Stimulated activated memory B cell treated with anti-CD40 and anti-IgM and Interleukin-4, amounts not matched to agents 10 μg/mL and 1 μg/mL and 100 μg/mL, for 72 hours (primary cell): ENCODE results near the gene MAST4.
A peak's percentile ranks its signal among the peaks of the same experiment; 100 is the strongest.

Source experiments
- ATAC-seq: fragments of 150-1000 bp; cut with Tn5 transposase; 2 replicates; pipeline ENCODE4 v1.10.0; 2021
- H3K27ac Mint-ChIP-seq: one replicate; pipeline ENCODE4 v1.8.0; 2022; ENCODE audit warnings: mild to moderate bottlenecking, mixed read lengths
- H3K27me3 Mint-ChIP-seq: one replicate; pipeline ENCODE4 v1.8.0; 2022; ENCODE audit warnings: mixed read lengths
- H3K36me3 Mint-ChIP-seq: one replicate; pipeline ENCODE4 v1.8.0; 2022; ENCODE audit warnings: mixed read lengths
- H3K4me1 Mint-ChIP-seq: one replicate; pipeline ENCODE4 v1.8.0; 2022; ENCODE audit warnings: mixed read lengths
- H3K4me3 Mint-ChIP-seq: one replicate; pipeline ENCODE4 v1.8.0; 2022; ENCODE audit warnings: mild to moderate bottlenecking, moderate library complexity, mixed read lengths
- H3K9me3 Mint-ChIP-seq: one replicate; pipeline ENCODE4 v1.8.0; 2022; ENCODE audit warnings: mixed read lengths

MAST4 gene

DNA sequence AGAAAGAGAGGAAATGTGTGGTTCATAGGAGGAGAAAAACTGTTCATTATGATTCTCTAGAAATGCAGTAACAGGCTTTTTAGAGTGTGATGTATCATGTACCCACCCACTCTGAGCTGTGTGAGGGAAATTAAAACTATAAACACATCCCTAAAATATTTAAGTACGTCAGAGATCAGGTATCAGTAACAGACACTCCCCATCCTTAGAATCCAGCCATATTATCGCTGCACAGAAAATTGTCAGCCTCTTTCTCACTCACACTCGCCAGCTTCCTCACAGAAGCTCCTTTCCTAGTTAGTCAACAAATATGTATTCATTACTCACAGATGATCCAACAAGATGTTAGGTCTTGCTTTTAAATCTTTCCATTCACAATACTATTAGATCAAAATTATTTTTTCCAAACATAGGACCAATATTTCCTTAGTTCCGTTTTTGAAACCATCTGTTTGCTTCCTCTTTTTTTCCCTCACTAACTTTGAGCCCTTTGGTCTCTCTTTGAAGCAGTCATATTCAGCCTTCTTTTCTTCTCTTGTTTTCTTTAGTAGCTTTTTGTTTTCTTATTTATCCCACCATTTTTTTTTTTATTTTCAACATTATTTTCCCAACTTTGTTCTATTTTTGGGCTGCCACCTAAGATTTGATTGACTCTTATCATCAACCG, 13.6 kb upstream of the MAST4 start:
- Mint-ChIP-seq H3K27ac (peak overlapping the region; percentile 5), H3K4me1 (peaks cover 10% of the 10 kb centered on the region), H3K4me3 (no peak overlapping the region), H3K27me3 (no peaks in the 10 kb centered on the region), H3K36me3 (no peaks in the 10 kb centered on the region), H3K9me3 (no peaks in the 10 kb centered on the region)
- ATAC-seq, result no peak

DNA sequence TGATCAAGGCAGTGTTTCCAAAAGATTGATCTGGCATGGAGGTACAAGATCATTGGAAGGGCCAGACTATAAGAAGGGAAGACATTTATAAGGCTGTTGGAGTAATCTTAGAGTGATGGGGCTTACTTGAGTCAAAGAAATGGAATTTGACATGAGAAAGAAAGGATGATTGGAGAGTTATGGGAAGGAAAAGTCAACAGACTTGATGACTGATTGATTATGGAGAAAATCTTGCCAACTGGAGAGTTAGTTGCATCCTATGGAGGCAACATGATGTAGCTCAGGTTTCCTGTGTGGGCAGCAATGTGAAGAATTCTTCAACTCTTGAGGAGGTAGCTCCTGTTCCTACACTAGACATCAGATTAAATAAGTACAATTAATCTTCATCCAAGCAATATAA, 10.9 kb upstream of the MAST4 start:
- Mint-ChIP-seq H3K27me3 (no peaks in the 10 kb centered on the region), H3K4me1 (peaks cover 10% of the 10 kb centered on the region), H3K9me3 (no peaks in the 10 kb centered on the region), H3K4me3 (no peak overlapping the region), H3K27ac (no peak overlapping the region), H3K36me3 (no peaks in the 10 kb centered on the region)
- ATAC-seq, result no peak

DNA sequence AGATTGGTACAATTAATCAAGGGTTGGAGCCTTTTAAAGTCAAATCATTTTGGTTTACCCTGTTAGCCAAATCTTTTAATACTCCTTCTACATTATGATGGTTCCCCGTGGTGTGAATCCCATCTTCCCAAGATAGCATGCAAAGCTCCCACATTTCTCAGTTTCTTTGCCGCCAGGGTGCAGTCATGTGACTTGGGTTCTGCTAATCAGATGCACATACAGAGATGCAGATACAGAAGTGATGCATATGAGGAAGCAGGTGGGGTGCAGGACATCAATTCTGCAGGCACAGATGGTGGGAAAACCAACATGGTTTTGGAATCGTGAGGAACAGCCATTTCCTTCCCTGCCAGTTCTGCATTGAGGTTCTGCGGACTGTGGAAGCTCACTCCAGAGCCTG, 8.4 kb upstream of the MAST4 start:
- Mint-ChIP-seq H3K27ac (no peak overlapping the region), H3K27me3 (no peaks in the 10 kb centered on the region), H3K36me3 (no peaks in the 10 kb centered on the region), H3K4me1 (peaks cover 5% of the 10 kb centered on the region), H3K4me3 (no peak overlapping the region), H3K9me3 (no peaks in the 10 kb centered on the region)
- no peak for ATAC-seq

DNA sequence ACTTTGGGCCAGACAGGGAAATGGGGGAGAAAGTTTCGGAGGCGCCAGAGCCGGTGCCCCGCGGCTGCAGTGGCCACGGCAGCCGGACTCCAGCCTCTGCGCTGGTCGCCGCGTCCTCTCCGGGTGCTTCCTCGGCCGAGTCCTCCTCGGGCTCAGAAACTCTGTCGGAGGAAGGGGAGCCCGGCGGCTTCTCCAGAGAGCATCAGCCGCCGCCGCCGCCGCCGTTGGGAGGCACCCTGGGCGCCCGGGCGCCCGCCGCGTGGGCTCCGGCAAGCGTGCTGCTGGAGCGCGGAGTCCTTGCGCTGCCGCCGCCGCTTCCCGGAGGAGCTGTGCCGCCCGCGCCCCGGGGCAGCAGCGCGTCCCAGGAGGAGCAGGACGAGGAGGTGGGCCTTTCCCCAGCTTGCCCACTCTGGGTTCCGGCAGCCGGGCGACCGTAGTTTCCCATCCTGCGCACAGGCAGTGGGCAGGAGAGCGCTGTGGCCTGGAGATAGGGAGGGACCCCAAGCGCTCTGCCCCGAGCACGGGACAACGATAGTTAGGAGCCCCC, 516 bp downstream of the MAST4 start:
- Mint-ChIP-seq H3K9me3 (no peaks in the 10 kb centered on the region), H3K4me3 (peak overlapping the region; percentile 92), H3K27me3 (no peaks in the 10 kb centered on the region), H3K36me3 (no peaks in the 10 kb centered on the region), H3K27ac (peak overlapping the region; percentile 81), H3K4me1 (peaks cover 39% of the 10 kb centered on the region)
- peak; percentile 34 for ATAC-seq

DNA sequence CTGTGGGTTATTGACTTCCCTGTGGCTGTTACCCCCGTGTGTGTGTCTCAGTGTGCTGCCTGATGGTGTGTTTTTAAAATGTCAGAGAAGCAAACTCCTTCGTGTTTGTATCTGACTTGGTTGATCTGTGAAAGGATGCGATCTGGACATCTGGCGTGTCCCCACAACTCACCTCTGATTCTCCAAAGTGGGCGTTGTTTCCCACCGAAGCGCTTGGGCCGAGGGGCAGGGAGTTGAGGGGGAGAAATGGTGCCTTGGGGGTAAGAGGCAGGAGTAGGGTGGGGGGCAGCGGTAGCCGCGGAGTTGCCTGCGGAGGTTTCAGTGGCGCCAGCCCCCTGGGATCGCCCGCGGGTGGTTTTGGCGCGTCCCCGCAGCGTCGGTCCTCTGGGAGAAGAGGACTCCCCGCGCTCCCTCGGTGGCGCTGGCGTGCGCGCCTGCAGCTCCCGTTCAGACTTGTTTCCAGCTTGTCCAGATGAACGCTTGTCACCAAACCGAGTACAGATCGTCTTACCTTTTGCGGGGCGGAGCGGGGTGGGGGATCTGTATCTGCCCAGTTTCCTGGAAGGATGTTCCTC, 1.1 kb downstream of the MAST4 start:
- H3K9me3 Mint-ChIP-seq, result no peaks in the 10 kb centered on the region
- H3K27me3 Mint-ChIP-seq, result no peaks in the 10 kb centered on the region
- ATAC-seq, result peak; percentile 3
- peak overlapping the region; percentile 92 for H3K4me3 Mint-ChIP-seq
- H3K4me1 Mint-ChIP-seq, result peaks cover 40% of the 10 kb centered on the region
- peak overlapping the region; percentile 81 for H3K27ac Mint-ChIP-seq
- no peaks in the 10 kb centered on the region for H3K36me3 Mint-ChIP-seq

DNA sequence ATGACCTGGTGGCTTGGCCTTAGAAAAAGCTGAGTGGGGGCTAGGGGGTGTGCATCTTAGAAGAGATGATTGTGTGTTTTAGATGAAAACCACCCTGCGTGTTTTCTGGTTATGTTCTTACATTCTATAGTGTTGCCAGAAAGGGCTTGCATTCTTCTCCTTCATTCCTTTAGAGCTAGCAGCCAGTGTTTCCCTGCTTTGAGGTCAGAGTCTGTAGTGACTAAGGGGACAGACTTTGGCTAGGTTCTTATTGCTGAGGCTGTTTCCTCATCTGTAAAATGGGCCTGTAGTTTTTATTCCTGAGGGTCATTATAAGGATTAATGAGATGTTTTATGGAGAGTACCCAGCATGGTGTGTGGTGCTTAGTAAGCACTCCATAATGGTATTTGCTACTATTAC, 6.4 kb downstream of the MAST4 start:
- no peaks in the 10 kb centered on the region for H3K27me3 Mint-ChIP-seq
- ATAC-seq, result no peak
- no peaks in the 10 kb centered on the region for H3K36me3 Mint-ChIP-seq
- H3K27ac Mint-ChIP-seq, result no peak overlapping the region
- no peak overlapping the region for H3K4me3 Mint-ChIP-seq
- H3K4me1 Mint-ChIP-seq, result peaks cover 25% of the 10 kb centered on the region
- no peaks in the 10 kb centered on the region for H3K9me3 Mint-ChIP-seq

DNA sequence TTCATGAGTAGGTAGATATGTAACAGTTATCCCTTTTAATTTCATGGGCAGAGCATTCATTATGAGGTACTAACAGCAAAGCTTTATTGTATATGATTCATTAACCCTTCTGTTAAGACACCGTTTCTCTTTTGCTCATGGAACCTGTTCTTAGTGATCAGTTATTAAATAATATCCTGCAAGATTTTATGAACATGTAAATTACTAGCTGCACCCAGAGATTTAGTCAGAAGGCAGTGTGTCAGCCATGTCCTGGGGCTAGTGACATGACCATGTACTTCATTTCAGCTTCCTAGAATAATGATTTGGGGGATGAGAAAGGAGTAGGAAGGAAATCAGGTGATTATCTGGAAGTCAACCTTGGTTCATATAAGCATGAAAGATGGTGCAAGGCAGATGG, 7.0 kb downstream of the MAST4 start:
- H3K4me3 Mint-ChIP-seq, result no peak overlapping the region
- H3K4me1 Mint-ChIP-seq, result peaks cover 20% of the 10 kb centered on the region
- no peaks in the 10 kb centered on the region for H3K9me3 Mint-ChIP-seq
- no peaks in the 10 kb centered on the region for H3K27me3 Mint-ChIP-seq
- H3K36me3 Mint-ChIP-seq, result no peaks in the 10 kb centered on the region
- H3K27ac Mint-ChIP-seq, result no peak overlapping the region
- no peak for ATAC-seq

DNA sequence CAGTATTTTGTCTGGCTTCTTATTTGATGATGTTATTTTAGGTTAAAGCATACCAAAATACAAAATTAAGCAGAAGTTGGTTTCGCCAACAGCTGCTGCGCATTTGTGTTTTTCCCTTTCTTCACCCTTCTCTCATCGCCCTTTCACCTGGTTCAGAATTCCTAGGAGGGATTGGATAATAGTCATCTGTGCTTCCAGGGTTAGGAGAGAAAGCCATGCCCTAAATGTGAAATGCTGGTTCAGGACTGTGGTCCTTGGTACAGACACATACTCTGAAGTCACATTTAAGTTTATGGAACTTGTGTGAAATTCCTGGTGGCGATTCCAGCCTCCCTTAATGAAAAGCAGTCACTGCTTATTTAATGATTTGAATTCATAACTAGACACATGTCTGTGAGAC, 7.7 kb downstream of the MAST4 start:
- Mint-ChIP-seq H3K27me3 (no peaks in the 10 kb centered on the region), H3K4me1 (peaks cover 13% of the 10 kb centered on the region), H3K36me3 (no peaks in the 10 kb centered on the region)

DNA sequence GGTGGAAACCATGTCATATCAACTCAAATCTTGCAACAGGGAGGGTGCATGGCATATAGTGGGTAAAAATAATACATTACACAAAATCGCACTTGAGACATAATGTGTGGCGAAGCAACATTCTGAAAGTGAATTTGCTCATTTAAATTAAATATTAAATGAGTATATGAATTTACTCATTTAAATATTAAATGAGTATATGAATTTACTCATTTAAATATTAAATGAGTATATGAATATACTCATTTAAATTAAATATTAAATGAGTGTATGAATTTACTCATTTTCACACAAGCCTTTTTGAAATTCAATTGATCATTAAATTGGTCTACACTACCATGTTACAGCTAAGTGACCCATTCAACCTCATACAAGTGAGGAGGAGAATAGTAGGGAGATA, 10.5 kb downstream of the MAST4 start:
- Mint-ChIP-seq H3K4me1 (peaks cover 8% of the 10 kb centered on the region), H3K36me3 (no peaks in the 10 kb centered on the region), H3K27me3 (no peaks in the 10 kb centered on the region), H3K9me3 (no peaks in the 10 kb centered on the region), H3K4me3 (no peak overlapping the region), H3K27ac (no peak overlapping the region)
- no peak for ATAC-seq

More for the DNA sequence above, 7.7 kb downstream of the MAST4 start:
- H3K9me3 Mint-ChIP-seq, result no peaks in the 10 kb centered on the region
- H3K4me3 Mint-ChIP-seq, result no peak overlapping the region
- peak overlapping the region; percentile 22 for H3K27ac Mint-ChIP-seq
- no peak for ATAC-seq

DNA sequence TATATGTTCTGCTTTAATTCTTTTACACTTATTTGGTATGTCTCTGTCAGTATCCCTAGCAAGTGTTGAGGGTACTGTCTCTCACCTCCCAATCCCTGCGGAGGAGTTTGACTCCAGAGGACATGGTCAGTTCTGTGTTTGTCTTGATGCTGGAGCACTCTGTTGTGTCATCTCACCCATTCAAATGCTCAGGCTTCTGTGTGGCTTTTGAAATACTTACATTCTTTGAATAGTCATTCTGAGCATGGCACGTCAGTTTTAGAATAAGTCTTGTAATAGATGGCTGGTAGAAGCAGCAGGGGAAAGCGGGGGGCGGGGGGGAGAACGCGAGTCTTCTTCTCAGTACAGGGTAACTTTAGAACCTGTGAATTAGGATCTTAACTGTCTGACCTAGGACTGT, 12.3 kb downstream of the MAST4 start:
- no peak for ATAC-seq
- H3K27ac Mint-ChIP-seq, result no peak overlapping the region
- H3K36me3 Mint-ChIP-seq, result no peaks in the 10 kb centered on the region
- H3K9me3 Mint-ChIP-seq, result no peaks in the 10 kb centered on the region
- H3K4me3 Mint-ChIP-seq, result no peak overlapping the region
- H3K27me3 Mint-ChIP-seq, result no peaks in the 10 kb centered on the region
- H3K4me1 Mint-ChIP-seq, result peaks cover 20% of the 10 kb centered on the region

DNA sequence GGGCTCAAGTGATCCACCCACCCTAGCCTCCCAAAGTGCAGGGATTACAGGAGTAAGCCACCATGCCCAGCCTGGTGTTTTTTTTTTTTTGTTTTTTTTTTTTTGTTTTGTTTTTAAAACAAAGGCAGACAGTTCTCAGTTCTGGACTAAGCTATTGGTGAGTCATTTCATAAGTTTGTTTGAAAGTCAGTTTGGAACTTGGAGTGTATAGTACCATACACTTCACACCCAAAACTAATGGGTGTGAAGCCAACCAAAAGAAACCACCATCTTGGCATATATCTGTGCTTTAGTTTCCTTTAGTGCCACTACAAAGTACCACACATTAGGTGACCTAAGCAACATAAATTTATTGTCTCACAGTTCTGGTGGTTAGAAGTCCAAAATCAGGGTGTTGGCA, 13.4 kb downstream of the MAST4 start:
- Mint-ChIP-seq H3K9me3 (no peaks in the 10 kb centered on the region), H3K4me1 (peaks cover 30% of the 10 kb centered on the region), H3K27ac (no peak overlapping the region), H3K36me3 (no peaks in the 10 kb centered on the region), H3K27me3 (no peaks in the 10 kb centered on the region), H3K4me3 (no peak overlapping the region)
- peak; percentile 56 for ATAC-seq

DNA sequence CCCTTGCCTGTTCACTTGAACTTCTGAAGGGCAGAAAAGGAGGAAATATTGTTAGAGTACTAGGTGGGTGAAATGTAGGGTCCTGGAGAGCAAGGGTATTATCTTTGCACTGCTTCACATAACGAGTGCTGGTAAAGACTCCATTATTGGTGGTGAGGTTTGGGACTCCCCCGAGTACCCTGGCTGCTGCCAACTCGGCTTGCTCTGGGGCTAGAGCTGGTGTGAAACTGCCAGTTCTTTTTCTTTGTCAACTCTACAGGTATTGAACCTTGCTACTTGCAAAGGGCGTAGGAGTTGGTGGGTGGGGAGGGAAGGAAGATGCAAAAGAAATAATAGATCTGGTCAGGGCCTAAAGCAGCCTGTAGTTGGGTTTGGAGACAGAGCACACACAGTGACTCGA, 16.0 kb downstream of the MAST4 start:
- Mint-ChIP-seq H3K4me3 (peak overlapping the region; percentile 28), H3K27ac (peak overlapping the region; percentile 79), H3K4me1 (peaks cover 55% of the 10 kb centered on the region), H3K9me3 (no peaks in the 10 kb centered on the region), H3K27me3 (no peaks in the 10 kb centered on the region), H3K36me3 (peaks cover 6% of the 10 kb centered on the region)
- peak; percentile 77 for ATAC-seq

DNA sequence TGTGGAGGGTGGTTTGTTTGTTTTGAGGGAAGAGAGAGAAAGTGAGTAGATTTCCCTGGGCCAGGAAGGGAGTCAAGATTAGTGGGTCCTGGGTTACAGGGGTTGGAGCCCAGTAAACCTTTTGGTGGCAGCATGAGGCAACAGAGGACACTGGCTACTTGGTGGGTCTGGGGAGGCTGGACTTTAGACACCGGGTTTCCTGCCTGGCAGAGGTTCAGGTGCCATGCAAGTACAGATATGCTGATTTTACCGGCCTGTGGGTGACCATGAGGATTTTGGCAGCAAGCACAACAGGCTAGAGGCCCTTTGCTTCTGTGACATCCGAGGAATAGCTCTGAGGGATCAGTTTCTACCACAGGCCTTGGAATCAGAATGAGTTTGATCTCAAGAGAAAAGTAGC, 18.9 kb downstream of the MAST4 start:
- Mint-ChIP-seq H3K27ac (peak overlapping the region; percentile 84), H3K27me3 (no peaks in the 10 kb centered on the region), H3K36me3 (peaks cover 6% of the 10 kb centered on the region), H3K9me3 (no peaks in the 10 kb centered on the region), H3K4me3 (no peak overlapping the region), H3K4me1 (peaks cover 74% of the 10 kb centered on the region)
- no peak for ATAC-seq

DNA sequence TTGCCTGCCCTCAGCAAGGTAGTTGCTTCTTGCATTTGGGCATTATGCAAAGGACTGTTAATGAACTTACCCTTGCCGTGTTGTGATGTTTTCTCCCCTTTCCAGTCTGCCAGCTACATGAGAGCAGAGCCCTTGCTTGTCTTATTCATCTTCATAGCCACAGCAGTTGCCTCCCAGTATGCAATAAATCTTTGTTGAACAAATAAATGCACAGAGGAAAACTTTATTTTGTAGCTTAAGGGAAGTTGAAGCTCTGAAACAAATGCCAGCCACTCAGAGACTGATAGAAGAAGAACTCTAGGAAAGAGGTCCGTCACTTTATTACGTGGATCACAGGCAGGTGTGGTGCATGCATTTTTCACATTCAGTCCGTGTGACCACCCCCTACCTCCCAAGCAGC, 19.7 kb downstream of the MAST4 start:
- no peaks in the 10 kb centered on the region for H3K9me3 Mint-ChIP-seq
- H3K27me3 Mint-ChIP-seq, result no peaks in the 10 kb centered on the region
- H3K4me1 Mint-ChIP-seq, result peaks cover 80% of the 10 kb centered on the region
- H3K27ac Mint-ChIP-seq, result peak overlapping the region; percentile 84
- peaks cover 6% of the 10 kb centered on the region for H3K36me3 Mint-ChIP-seq
- ATAC-seq, result no peak
- no peak overlapping the region for H3K4me3 Mint-ChIP-seq

DNA sequence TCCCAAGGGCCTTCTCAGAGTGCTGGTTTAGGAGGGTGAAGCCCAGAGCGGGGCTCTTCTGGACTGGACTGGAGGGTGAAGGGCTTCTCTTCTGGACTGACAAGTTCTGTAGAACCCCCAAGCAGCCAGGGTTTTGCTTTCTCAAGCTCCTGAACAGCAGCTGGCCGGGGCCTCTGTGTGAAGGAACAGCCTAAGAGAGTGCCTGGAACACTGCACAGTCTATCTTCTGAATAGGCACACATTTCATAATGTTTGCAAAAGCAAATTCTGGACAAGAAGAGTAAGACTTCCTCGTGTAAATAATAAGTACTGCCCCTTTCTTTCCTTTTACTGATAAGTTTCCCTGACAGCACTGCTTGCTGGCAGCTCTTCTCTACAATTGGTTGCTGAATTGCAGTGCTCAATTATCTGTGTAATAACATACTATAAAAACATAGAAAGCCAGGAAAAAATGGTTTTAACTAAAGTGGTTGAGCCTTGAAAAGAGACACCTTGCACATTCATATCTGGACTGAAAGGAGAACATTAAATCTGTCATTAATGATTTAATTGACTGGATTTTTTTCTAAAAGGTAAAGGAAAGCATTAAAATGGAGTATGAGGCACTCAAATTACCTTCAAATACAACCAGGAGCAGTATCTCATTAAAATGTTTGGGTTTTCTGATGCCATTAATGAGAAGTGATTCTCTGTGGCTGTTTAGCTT, 20.5 kb downstream of the MAST4 start:
- Mint-ChIP-seq H3K4me1 (peaks cover 79% of the 10 kb centered on the region), H3K9me3 (no peaks in the 10 kb centered on the region), H3K27me3 (no peaks in the 10 kb centered on the region), H3K27ac (peak overlapping the region; percentile 84), H3K4me3 (no peak overlapping the region), H3K36me3 (peaks cover 6% of the 10 kb centered on the region)
- no peak for ATAC-seq
